Fibroblast of mammary gland (primary cell): ENCODE data around the gene FBXO33.

Experiments used
- DNase-seq: peaks from one replicate; pipeline ENCODE4 v3.0.0-alpha.2; 2010; ENCODE audit warnings: low read depth
- H3K4me3 ChIP-seq: 2 replicates; pipeline ENCODE4 v1.5.1; 2011; ENCODE audit warnings: low read depth, mild to moderate bottlenecking, low read length, moderate library complexity; ENCODE audit not compliant: control insufficient read depth
- CTCF ChIP-seq: conservative IDR thresholded peaks from 2 replicates; pipeline ENCODE4 v1.5.1; 2011; ENCODE audit warnings: low read depth, low read length, inconsistent platforms; ENCODE audit not compliant: control insufficient read depth, insufficient read depth

FBXO33 gene

GRCh38 chr14:39422243-39422642 is 10.0 kb downstream of the FBXO33 start:
- DNase-seq = no peak
- no peak for TF ChIP-seq CTCF
- no peak overlapping the region for H3K4me3 ChIP-seq

DNA sequence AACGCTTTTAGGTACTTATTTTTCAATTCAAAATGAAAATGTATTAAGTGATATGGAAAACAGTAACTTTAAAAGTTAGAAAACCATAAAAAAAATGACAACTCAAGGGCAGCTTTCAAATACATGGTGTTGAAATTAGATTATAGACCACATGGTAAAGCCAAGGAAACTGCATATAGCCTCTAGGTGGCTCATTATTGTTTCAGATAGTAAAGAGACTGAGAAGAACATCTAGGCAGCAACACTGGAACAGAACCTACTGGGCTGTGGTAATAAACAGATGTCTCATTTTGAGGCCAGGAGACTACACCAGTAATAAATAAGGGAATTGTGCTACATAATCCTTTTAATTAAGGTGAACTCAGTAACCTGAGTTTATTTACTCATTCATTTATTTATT is 13.0 kb downstream of the FBXO33 start:
- H3K4me3 ChIP-seq = no peak overlapping the region
- peak; percentile 24 for TF ChIP-seq CTCF
- DNase-seq = peak; percentile 49

- TF ChIP-seq CTCF = peak; percentile 77
- no peak overlapping the region for H3K4me3 ChIP-seq
- peak; percentile 72 for DNase-seq
Measured at GRCh38 chr14:39417014-39417413, 15.2 kb downstream of the FBXO33 start.

DNA sequence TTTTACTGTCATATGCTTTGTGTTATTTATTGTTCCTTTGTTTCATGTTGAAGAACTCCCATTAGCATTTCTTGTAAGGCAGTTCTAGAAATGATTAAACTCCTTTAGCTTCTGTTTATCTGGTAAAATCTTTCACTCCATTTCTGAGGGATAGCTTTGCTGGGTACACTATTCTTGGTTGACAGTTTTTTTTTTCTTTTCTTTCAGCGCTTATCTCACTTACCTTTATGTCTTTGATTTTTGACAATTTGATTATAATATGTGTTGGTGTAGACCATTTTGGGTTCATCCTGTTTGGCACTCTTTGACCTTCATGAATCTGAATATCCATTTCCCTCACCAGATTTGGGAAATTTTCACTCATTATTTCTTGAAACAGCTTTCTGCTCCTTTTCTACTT is 16.2 kb downstream of the FBXO33 start:
- H3K4me3 ChIP-seq = no peak overlapping the region
- TF ChIP-seq CTCF = no peak
- no peak for DNase-seq

GRCh38 chr14:39406560-39406959 is 25.7 kb downstream of the FBXO33 start:
- peak; percentile 27 for DNase-seq
- no peak for TF ChIP-seq CTCF
- no peak overlapping the region for H3K4me3 ChIP-seq

DNA sequence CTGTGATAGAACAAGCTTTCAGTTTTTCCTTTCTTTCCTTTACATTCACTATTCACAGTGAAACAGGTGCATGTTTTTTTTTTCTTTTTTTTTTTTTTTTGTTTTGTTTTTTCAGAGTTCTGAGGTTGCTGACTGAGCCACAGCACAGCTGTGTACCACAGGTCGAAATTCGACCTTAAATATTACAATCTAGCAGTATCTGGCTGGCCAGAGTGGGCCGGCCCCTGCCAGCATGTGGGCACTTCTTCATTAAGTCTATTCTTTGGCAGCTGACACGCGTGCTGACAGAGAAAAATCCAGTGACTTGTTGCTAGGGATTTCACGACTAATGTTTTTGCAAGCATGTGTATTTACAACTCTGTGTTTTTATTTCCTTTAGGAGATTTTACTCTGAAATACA is 33.9 kb downstream of the FBXO33 start:
- no peak overlapping the region for H3K4me3 ChIP-seq
- no peak for TF ChIP-seq CTCF

GRCh38 chr14:39396448-39396847 is 35.8 kb downstream of the FBXO33 start:
- TF ChIP-seq CTCF = no peak
- H3K4me3 ChIP-seq = no peak overlapping the region
- peak; percentile 75 for DNase-seq

More for the DNA sequence above, 33.9 kb downstream of the FBXO33 start:
- DNase-seq = no peak
